Glomerular visceral epithelial cell (primary cell): ENCODE data around the gene MITF.
A peak's percentile ranks its signal among the peaks of the same experiment; 100 is the strongest.
"Not testable (repeated sequence)": the region's sequence is repeated elsewhere in the genome, so short reads cannot be mapped to it uniquely, and the experiment has no call there.

Experiments used
- DNase-seq: peaks from one replicate; pipeline ENCODE4 v3.0.0-alpha.2; 2016; ENCODE audit errors: extremely low spot score

The MITF gene

GRCh38 chr3:69871868-69872267 is 132.6 kb downstream of the MITF start:
- DNase-seq = no peak

- DNase-seq = no peak
These were observed 133.6 kb downstream of the MITF start for GRCh38 chr3:69872783-69873378.

- DNase-seq = no peak
These were observed 136.8 kb downstream of the MITF start for GRCh38 chr3:69876073-69876472.

- DNase-seq = no peak
These were observed 139.0 kb downstream of the MITF start for GRCh38 chr3:69878254-69878653.

GRCh38 chr3:69879051-69879450 is 139.8 kb downstream of the MITF start:
- DNase-seq = no peak

- no peak for DNase-seq
These were observed 140.9 kb downstream of the MITF start for GRCh38 chr3:69880069-69880640.

- no peak for DNase-seq
These were observed 141.8 kb downstream of the MITF start for GRCh38 chr3:69881051-69881450.

GRCh38 chr3:69881756-69882428 is 142.6 kb downstream of the MITF start:
- no peak for DNase-seq

- peak; percentile 35 for DNase-seq
These were observed 143.3 kb downstream of the MITF start for GRCh38 chr3:69882560-69882959.

GRCh38 chr3:69888040-69888942 is 149.0 kb downstream of the MITF start:
- DNase-seq = no peak

GRCh38 chr3:69888943-69889315 is 149.7 kb downstream of the MITF start:
- no peak for DNase-seq

- DNase-seq = peak; percentile 50
These were observed 150.8 kb downstream of the MITF start for GRCh38 chr3:69890084-69890483.

- DNase-seq = no peak
These were observed 151.4 kb downstream of the MITF start for GRCh38 chr3:69890691-69891090.

GRCh38 chr3:69892706-69893105 is 153.4 kb downstream of the MITF start:
- no peak for DNase-seq

GRCh38 chr3:69893274-69893673 is 154.0 kb downstream of the MITF start:
- no peak for DNase-seq

GRCh38 chr3:69896095-69896494 is 156.8 kb downstream of the MITF start:
- DNase-seq = no peak

GRCh38 chr3:69900331-69900730 is 161.1 kb downstream of the MITF start:
- no peak for DNase-seq

- no peak for DNase-seq
These were observed 162.5 kb downstream of the MITF start for GRCh38 chr3:69901802-69902201.

GRCh38 chr3:69902386-69902785 is 163.1 kb downstream of the MITF start:
- DNase-seq = no peak

- DNase-seq = peak; percentile 40
These were observed 167.2 kb downstream of the MITF start for GRCh38 chr3:69906351-69906966.

- DNase-seq = no peak
These were observed 168.3 kb downstream of the MITF start for GRCh38 chr3:69907554-69907953.

- DNase-seq = not testable (repeated sequence)
These were observed 170.6 kb downstream of the MITF start for GRCh38 chr3:69909859-69910258.
